ENCODE measurements around the gene CD2. TPM values are rescaled to one million over a fixed set of nuclear protein-coding genes. Genes with fewer than 3 reads are reported as not detected.

Gene CD2
- total RNA-seq, 1 experiment from 2014 or later: 0.10 TPM

- no peak overlapping the region for H3K4me3 ChIP-seq (ENCODE audit: low read depth in 2 of 2, low read length in 2 of 2)
- POLR2A ChIA-PET: no interaction called here
- in situ Hi-C loops (cut with HindIII; ENCODE audit: low pct_unique_long_range_greater_than_20kb, low sequenced_read_pairs) (no loop called here), intact Hi-C loops (cut with micrococcal nuclease; ENCODE audit: unreplicated experiment) (no loop called here)
- no peak for TF ChIP-seq TCF7L2 (IDR thresholded peaks at IDR 0.05; ENCODE audit: low read depth, low read length)
- no peak for TF ChIP-seq SIN3A (IDR thresholded peaks at IDR 0.05; ENCODE audit: borderline replicate concordance, insufficient read depth, low read depth, low read length)
- no peak for TF ChIP-seq POLR2AphosphoS5 (IDR thresholded peaks at IDR 0.05; ENCODE audit: low read depth, low read length)
- no peak for TF ChIP-seq REST (IDR thresholded peaks at IDR 0.05; ENCODE audit: insufficient read depth in 1 of 2, low read depth in 2 of 2, low read length in 1 of 2)
- TF ChIP-seq CTCF (IDR thresholded peaks at IDR 0.05): no peak
- H3K27me3 ChIP-seq (ENCODE audit: control insufficient read depth, insufficient read depth, low read length): no peaks in the 10 kb centered on the region
- no peak for DNase-seq (ENCODE audit: low read depth, low spot score)
- CTCF ChIA-PET: no interaction called here
- ATAC-seq: no peak
- no peaks in the 10 kb centered on the region for H3K4me1 ChIP-seq (ENCODE audit: control insufficient read depth, insufficient read depth, low read length)
- H3K36me3 ChIP-seq (ENCODE audit: control insufficient read depth, insufficient read depth, low read length): no peaks in the 10 kb centered on the region
- no peaks in the 10 kb centered on the region for H3K9me3 ChIP-seq (ENCODE audit: control insufficient read depth, insufficient read depth, low read depth, low read length)
- no TSS peak for BruUV-seq (replicated peaks)
- H3K27ac ChIP-seq (ENCODE audit: low read length): no peak overlapping the region
These were observed 42.9 kb upstream of the CD2 start for GRCh38 chr1:116711263-116711840.

- POLR2A ChIA-PET: no interaction called here
These were observed 41.7 kb upstream of the CD2 start for GRCh38 chr1:116712510-116712909.

More at GRCh38 chr1:116712510-116712909, 41.7 kb upstream of the CD2 start:
- CTCF ChIA-PET: no interaction called here
- no TSS peak for BruUV-seq (replicated peaks)
- DNase-seq (ENCODE audit: low read depth, low spot score): no peak
- Histone ChIP-seq H3K9me3 (ENCODE audit: control insufficient read depth, insufficient read depth, low read depth, low read length) (no peaks in the 10 kb centered on the region), H3K36me3 (ENCODE audit: control insufficient read depth, insufficient read depth, low read length) (no peaks in the 10 kb centered on the region), H3K4me1 (ENCODE audit: control insufficient read depth, insufficient read depth, low read length) (no peaks in the 10 kb centered on the region), H3K27ac (ENCODE audit: low read length) (no peak overlapping the region), H3K27me3 (ENCODE audit: control insufficient read depth, insufficient read depth, low read length) (no peaks in the 10 kb centered on the region), H3K4me3 (ENCODE audit: low read depth in 2 of 2, low read length in 2 of 2) (no peak overlapping the region)
- no peak for ATAC-seq
- intact Hi-C loops (cut with micrococcal nuclease; ENCODE audit: unreplicated experiment): no loop called here
- in situ Hi-C loops (cut with HindIII; ENCODE audit: low pct_unique_long_range_greater_than_20kb, low sequenced_read_pairs): no loop called here
- TF ChIP-seq CTCF (IDR thresholded peaks at IDR 0.05): no peak

Measured in Panc1 (cell line).